CD4-positive, alpha-beta T cell treated with Interleukin-15 for 1 hour (primary cell): ENCODE results near the gene PRR7.

Source experiments
- DNase-seq: peaks from one replicate; pipeline ENCODE4 v3.0.0-alpha.2; 2020

Gene PRR7

GRCh38 chr5:177452688-177453638 is 6.3 kb downstream of the PRR7 start:
- no peak for DNase-seq

DNA sequence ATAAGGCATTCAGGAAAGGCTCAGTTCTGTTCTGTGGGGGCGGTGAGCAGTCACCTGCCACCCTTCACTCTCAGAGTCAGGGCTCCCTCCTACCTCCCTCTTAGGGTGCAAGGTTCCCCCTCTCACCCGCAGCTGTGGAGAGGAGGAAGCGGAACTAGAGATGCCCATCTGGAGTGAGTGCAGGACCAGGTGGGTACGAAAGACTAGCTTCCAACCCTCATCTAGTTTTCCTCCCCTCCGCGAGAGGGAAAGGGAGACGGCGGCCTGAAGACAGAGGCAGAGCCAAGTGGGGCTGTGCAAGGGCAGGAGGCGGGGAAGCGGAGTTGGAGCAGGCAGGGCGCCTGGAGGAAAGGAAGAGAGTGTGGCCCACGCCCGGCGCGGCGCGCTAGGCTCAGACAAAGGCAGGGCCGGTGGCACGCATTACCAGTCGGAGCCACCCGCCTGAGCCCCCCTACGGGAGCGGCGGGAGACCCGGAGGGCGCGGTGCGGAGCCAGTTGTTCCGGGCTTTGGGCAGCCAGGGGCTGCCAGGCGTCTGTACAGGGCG is 7.3 kb downstream of the PRR7 start:
- DNase-seq = peak; percentile 64

- peak; percentile 95 for DNase-seq
These were observed 7.9 kb downstream of the PRR7 start for GRCh38 chr5:177454397-177455035.

- DNase-seq = peak; percentile 91
These were observed 8.5 kb downstream of the PRR7 start for GRCh38 chr5:177455036-177455660.

DNA sequence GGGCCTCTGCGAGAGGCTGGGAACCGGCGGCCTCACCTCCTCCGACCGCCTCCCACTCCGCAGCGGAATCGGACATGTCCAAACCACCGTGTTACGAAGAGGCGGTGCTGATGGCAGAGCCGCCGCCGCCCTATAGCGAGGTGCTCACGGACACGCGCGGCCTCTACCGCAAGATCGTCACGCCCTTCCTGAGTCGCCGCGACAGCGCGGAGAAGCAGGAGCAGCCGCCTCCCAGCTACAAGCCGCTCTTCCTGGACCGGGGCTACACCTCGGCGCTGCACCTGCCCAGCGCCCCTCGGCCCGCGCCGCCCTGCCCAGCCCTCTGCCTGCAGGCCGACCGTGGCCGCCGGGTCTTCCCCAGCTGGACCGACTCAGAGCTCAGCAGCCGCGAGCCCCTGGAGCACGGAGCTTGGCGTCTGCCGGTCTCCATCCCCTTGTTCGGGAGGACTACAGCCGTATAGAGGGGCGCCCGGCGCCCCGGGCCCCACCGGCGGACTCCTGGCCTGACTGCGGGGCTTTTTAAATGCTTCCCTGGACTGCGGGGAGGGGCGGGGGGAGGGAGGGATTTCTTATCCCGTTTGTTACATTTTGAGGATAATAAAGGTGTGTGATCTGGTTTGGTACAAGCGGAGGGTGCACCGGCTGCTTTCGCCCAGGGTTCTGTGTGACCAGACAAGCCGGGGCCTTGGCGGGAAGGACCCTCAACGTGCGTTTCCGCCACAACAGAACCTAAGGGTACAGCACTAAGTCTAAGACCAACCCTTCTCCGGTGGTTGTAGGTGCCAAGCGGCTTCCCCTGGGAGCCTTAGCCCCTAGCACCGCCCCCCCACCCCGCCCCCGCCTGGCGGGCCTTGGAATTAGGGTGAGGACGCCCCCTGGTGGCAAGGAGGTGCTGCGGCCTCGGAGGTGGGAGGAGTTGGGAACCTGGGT is 9.3 kb downstream of the PRR7 start:
- DNase-seq = peak; percentile 90

DNA sequence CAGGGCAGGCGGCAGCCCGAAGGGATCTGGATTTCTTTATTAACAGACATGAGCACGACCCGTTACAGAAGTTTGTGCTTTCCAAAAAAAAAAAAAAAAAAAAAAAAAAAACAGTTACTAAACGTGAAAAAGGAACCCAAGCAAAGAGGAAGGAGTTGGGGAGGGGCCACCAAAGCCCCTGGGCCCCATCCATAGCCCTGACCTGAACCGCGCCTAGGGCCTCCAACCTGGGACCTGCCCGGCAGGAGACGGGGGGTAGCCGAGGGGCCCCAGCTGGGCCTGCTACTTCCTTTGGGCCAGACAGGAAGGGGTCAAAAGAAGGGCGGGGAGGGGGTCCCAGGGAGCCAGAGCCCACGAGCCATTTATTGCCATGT is 10.0 kb downstream of the PRR7 start:
- no peak for DNase-seq

DNA sequence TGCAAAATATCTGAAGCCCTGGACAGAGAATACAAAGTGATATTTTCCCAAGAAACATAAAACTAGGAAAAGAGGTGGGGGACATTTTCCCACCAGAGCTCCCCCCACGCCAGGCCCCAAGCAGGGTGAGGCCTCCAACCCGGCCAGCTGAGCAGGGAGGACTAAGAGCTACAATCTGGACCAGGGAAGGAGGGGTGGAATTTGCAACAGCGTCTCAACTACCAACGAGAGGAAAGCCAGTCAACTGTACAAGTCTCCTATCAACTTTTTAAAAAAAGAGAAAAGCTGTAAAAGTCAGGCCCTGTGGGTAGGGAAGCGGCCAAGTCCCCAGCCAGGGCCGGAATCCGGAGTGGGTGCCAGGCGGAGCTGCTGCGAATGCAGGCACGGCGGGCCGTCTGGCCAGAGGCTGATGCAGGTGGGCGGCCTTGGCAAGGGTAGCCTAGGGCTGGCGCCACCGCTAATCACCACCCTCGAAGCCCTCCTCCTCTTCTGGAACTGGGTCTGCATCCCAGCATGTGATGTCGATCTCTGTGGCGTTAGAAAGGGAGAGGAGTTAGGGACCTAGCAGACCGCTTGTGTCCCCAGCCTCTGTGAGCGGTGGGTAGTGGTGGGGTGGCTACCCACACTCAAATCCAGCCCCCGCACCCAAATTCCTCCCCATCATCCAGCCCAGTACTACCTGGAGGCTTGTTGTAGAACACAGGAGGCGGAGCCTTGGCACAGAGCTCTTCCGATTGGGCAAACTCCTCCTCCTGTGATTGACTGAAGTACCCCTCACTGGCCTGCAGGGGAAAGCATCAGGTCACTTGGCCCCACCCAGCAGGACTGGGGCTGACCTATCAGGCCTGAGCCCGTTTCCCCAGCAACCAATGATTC is 10.6 kb downstream of the PRR7 start:
- DNase-seq = peak; percentile 89

GRCh38 chr5:177457852-177458681 is 11.5 kb downstream of the PRR7 start:
- DNase-seq = no peak

DNA sequence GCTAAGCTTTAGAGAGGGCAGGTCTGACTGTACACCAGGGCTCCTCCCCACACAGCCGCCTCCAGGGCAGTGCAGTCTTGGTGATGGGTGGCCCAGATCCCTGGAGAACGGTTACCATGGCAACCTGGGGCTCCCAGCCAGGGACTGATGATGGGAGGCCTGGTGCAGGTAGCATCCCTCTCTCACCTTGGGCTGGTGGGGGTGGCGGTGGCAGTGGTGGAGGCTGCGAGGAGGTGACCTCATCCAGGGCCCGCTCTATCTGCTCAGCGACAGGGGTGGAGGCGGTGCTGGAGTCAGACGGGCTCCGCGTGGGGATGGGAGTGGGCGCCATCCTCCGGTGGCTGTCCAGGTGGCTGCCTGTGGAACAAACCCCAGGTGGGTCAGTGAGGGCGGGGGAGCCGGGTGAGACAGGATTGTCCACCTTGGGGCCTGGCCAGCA is 12.3 kb downstream of the PRR7 start:
- DNase-seq = no peak

GRCh38 chr5:177459357-177459756 is 12.7 kb downstream of the PRR7 start:
- DNase-seq = no peak

DNA sequence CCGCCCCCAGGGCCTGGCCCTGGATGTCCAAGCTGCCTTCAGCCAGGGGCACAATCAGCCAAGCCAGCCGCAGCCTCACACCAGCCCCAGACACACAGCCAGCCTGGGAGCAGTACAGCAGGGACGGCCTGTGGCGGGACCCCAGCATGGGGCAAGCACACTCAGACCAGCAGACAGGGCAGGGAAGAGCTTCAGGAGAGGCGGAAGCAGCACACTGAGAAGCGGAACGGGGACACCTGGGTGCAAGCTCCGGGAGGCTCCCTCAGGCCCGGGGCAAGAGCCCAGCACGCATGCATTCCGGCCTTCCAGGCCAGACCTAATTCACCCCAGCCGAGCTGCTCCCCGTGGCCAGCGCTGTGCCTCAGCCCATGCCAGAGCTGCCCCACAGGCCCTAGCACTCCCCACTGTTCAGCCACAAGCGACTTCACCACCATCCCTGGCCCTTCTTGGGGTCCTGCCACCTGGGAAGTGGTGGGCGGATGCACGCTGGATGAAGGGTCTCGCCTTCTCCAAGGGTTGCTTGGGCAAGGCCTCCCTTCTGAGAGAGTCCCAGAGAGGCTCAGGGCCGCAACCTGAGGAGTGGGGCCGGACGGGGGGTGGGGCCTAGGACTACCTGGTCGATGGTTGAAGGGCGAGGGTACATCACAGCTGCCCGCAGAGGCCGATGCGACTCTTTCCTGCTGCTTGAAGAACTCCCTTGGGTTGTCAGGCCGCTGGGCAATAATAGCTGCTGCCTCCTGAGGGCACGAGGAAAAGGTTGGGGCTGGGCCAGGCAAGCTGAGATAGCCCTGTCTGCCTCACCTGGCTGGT is 13.4 kb downstream of the PRR7 start:
- no peak for DNase-seq

GRCh38 chr5:177462021-177462670 is 15.5 kb downstream of the PRR7 start:
- DNase-seq = peak; percentile 62

GRCh38 chr5:177465044-177465443 is 18.4 kb downstream of the PRR7 start:
- DNase-seq = no peak

- DNase-seq = no peak
These were observed 20.2 kb downstream of the PRR7 start for GRCh38 chr5:177466861-177467260.

- DNase-seq = no peak
These were observed 20.8 kb downstream of the PRR7 start for GRCh38 chr5:177467436-177467835.

- no peak for DNase-seq
These were observed 21.7 kb downstream of the PRR7 start for GRCh38 chr5:177468329-177468684.

GRCh38 chr5:177468685-177469628 is 22.3 kb downstream of the PRR7 start:
- no peak for DNase-seq
